ENCODE measurements around the gene TLE3.

The TLE3 gene

GRCh38 chr15:70026991-70027390 is 70.7 kb downstream of the TLE3 start:
- DNase-seq: no peak

- no peak for DNase-seq
Measured at GRCh38 chr15:70025413-70026296, 72.1 kb downstream of the TLE3 start.

GRCh38 chr15:70024521-70024920 is 73.2 kb downstream of the TLE3 start:
- no peak for DNase-seq

GRCh38 chr15:70023769-70024491 is 73.8 kb downstream of the TLE3 start:
- DNase-seq: no peak

- DNase-seq: peak in 4 of 5 donors; percentile 39 to 84 (median 40)
Measured at GRCh38 chr15:70023064-70023768, 74.5 kb downstream of the TLE3 start.

GRCh38 chr15:70020229-70020628 is 77.5 kb downstream of the TLE3 start:
- DNase-seq: no peak

GRCh38 chr15:70018646-70019600 is 78.8 kb downstream of the TLE3 start:
- no peak for DNase-seq

- no peak for DNase-seq
Measured at GRCh38 chr15:70017801-70018200, 79.9 kb downstream of the TLE3 start.

- DNase-seq: no peak
Measured at GRCh38 chr15:70017025-70017424, 80.7 kb downstream of the TLE3 start.

GRCh38 chr15:70016511-70016994 is 81.2 kb downstream of the TLE3 start:
- no peak for DNase-seq

GRCh38 chr15:70014860-70015490 is 82.7 kb downstream of the TLE3 start:
- no peak for DNase-seq

GRCh38 chr15:70014331-70014730 is 83.4 kb downstream of the TLE3 start:
- DNase-seq: no peak

GRCh38 chr15:70013656-70014313 is 83.9 kb downstream of the TLE3 start:
- no peak for DNase-seq

GRCh38 chr15:70012895-70013294 is 84.8 kb downstream of the TLE3 start:
- DNase-seq: no peak

- no peak for DNase-seq
Measured at GRCh38 chr15:70008697-70009290, 88.9 kb downstream of the TLE3 start.

GRCh38 chr15:70006259-70007147 is 91.2 kb downstream of the TLE3 start:
- no peak for DNase-seq

GRCh38 chr15:70004826-70005225 is 92.9 kb downstream of the TLE3 start:
- DNase-seq: no peak

- DNase-seq: no peak
Measured at GRCh38 chr15:70002897-70003296, 94.8 kb downstream of the TLE3 start.

GRCh38 chr15:70001859-70002258 is 95.9 kb downstream of the TLE3 start:
- DNase-seq: no peak

All from T-helper 1 cell (primary cell).